ENCODE measurements around the gene PROCA1.
A peak's percentile ranks its signal among the peaks of the same experiment; 100 is the strongest.
"Not testable (repeated sequence)": the region's sequence is repeated elsewhere in the genome, so short reads cannot be mapped to it uniquely, and the experiment has no call there.

Gene PROCA1

GRCh38 chr17:28722417-28723158, 10.9 kb upstream of the PROCA1 start:
- DNase-seq (ENCODE audit: low read depth): no peak
- no peak for TF ChIP-seq CTCF (conservative IDR thresholded peaks at IDR 0.05; ENCODE audit: low read depth, low read length)
- H3K4me3 ChIP-seq (ENCODE audit: low read length): peak overlapping the region; percentile 23

GRCh38 chr17:28720997-28721329, 9.3 kb upstream of the PROCA1 start:
- not testable (repeated sequence) for DNase-seq (ENCODE audit: low read depth)
- peak overlapping the region; percentile 79 for H3K4me3 ChIP-seq (ENCODE audit: low read length)

GRCh38 chr17:28720247-28720996, 8.7 kb upstream of the PROCA1 start:
- H3K4me3 ChIP-seq (ENCODE audit: low read length): peak overlapping the region; percentile 79
- TF ChIP-seq CTCF (conservative IDR thresholded peaks at IDR 0.05; ENCODE audit: low read depth, low read length): no peak
- peak; percentile 7 for DNase-seq (ENCODE audit: low read depth)

- peak overlapping the region; percentile 79 for H3K4me3 ChIP-seq (ENCODE audit: low read length)
- no peak for TF ChIP-seq CTCF (conservative IDR thresholded peaks at IDR 0.05; ENCODE audit: low read depth, low read length)
- DNase-seq (ENCODE audit: low read depth): no peak
Measured at GRCh38 chr17:28719021-28719433, 7.3 kb upstream of the PROCA1 start.

- no peak for DNase-seq (ENCODE audit: low read depth)
- peak overlapping the region; percentile 81 for H3K4me3 ChIP-seq (ENCODE audit: low read length)
Measured at GRCh38 chr17:28718333-28719020, 6.8 kb upstream of the PROCA1 start.

GRCh38 chr17:28717578-28718332, 6.1 kb upstream of the PROCA1 start, which contains the start of gene RAB34:
Gene RAB34, minus strand, starts transcription at chr17:28717868. Its CDS starts 602 bp downstream, at chr17:28717266.
- DNase-seq (ENCODE audit: low read depth): peak; percentile 68
- H3K4me3 ChIP-seq (ENCODE audit: low read length): peak within 1 kb of the TSS; percentile 81
- TF ChIP-seq CTCF (conservative IDR thresholded peaks at IDR 0.05; ENCODE audit: low read depth, low read length): peak; percentile 45

More at GRCh38 chr17:28718333-28719020, 6.8 kb upstream of the PROCA1 start:
- TF ChIP-seq CTCF (conservative IDR thresholded peaks at IDR 0.05; ENCODE audit: low read depth, low read length): no peak

All from retinal pigment epithelial cell (primary cell).